AG04450 (cell line): ENCODE data around the gene ACER1. TPM values are rescaled to one million over a fixed set of nuclear protein-coding genes. Genes with fewer than 3 reads are reported as not detected.

Experiments
- CTCF ChIA-PET: fragments of 300-600, 350-600 bp; formaldehyde crosslinking; extraction: SDS; loops from one replicate; lab custom pipeline; 2022; ENCODE audit warnings: antibody characterized with exemption, inconsistent platforms; lab: Charles Lee
- POLR2A ChIA-PET: fragments of 350-600 bp; formaldehyde crosslinking; extraction: SDS; loops from one replicate; lab custom pipeline; 2021; ENCODE audit warnings: antibody characterized with exemption, inconsistent platforms; lab: Yijun Ruan, JAX
- DNase-seq: peaks from one replicate; pipeline ENCODE4 v3.0.0-alpha.2; 2011; ENCODE audit warnings: low read depth, low spot score
- H3K27ac ChIP-seq: one replicate; pipeline ENCODE4 v1.5.1; 2012; ENCODE audit warnings: low read depth, low read length, control low read depth
- H3K27me3 ChIP-seq: one replicate; pipeline ENCODE4 v1.6.0; 2012; ENCODE audit warnings: low read length; ENCODE audit not compliant: control insufficient read depth, insufficient read depth
- H3K4me3 ChIP-seq: 2 replicates; pipeline ENCODE4 v1.5.1; 2011; ENCODE audit warnings: mild to moderate bottlenecking, low read depth, low read length, control low read depth
- H3K9me3 ChIP-seq: 2 replicates; pipeline ENCODE4 v1.5.1; 2012; ENCODE audit warnings: low read length; ENCODE audit not compliant: control insufficient read depth, insufficient read depth
- polyA plus RNA-seq: library from polyadenylated mRNA; depleted of rRNA; stranded (reverse); fragments of >200 nt; gene quantifications from 2 replicates; pipeline ENCODE4 v1.2.3, GENCODE V29; 2011
- TF ChIP-seq, protein P1 (sequence below): IDR thresholded peaks from 2 replicates; pipeline ENCODE4 v1.5.1; 2011; ENCODE audit warnings: low read depth, low read length, control low read depth, inconsistent platforms

ACER1 gene
- polyA plus RNA-seq, 1 experiment, result not detected

DNA sequence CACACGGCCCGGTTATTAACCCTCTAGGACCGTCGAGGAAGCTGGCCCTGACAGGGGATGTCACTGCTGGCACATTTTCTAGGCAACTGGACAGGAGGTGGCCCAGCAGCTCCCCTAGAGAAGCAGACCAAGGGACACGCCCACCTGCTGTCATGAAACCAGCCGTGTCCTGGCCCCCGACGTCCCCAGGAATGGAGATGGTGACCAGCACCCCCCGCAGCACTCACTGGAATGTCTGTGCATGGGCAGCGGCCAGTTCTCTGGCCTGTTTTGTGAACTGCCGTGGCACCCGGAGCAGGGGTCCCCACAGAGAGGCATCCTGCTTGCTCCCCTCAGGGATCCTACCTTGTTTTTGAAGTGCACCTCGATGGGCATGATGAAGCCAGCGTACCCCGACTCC is 71.5 kb downstream of the ACER1 start:
- ChIA-PET POLR2A (no interaction called here), CTCF (interaction anchor here (0.7 to 4.1 kb wide), 2 partner anchors 17 to 43 kb away, joined by 7 to 14 read pairs; no protein-coding TSS in a partner anchor)
- TF ChIP-seq, protein P1, sequence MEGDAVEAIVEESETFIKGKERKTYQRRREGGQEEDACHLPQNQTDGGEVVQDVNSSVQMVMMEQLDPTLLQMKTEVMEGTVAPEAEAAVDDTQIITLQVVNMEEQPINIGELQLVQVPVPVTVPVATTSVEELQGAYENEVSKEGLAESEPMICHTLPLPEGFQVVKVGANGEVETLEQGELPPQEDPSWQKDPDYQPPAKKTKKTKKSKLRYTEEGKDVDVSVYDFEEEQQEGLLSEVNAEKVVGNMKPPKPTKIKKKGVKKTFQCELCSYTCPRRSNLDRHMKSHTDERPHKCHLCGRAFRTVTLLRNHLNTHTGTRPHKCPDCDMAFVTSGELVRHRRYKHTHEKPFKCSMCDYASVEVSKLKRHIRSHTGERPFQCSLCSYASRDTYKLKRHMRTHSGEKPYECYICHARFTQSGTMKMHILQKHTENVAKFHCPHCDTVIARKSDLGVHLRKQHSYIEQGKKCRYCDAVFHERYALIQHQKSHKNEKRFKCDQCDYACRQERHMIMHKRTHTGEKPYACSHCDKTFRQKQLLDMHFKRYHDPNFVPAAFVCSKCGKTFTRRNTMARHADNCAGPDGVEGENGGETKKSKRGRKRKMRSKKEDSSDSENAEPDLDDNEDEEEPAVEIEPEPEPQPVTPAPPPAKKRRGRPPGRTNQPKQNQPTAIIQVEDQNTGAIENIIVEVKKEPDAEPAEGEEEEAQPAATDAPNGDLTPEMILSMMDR, result no peak
- Histone ChIP-seq H3K27ac (no peak overlapping the region), H3K9me3 (peaks cover 3% of the 10 kb centered on the region; the same call in 1 of the 2 replicates), H3K4me3 (no peak overlapping the region), H3K27me3 (no peaks in the 10 kb centered on the region)
- no peak for DNase-seq

DNA sequence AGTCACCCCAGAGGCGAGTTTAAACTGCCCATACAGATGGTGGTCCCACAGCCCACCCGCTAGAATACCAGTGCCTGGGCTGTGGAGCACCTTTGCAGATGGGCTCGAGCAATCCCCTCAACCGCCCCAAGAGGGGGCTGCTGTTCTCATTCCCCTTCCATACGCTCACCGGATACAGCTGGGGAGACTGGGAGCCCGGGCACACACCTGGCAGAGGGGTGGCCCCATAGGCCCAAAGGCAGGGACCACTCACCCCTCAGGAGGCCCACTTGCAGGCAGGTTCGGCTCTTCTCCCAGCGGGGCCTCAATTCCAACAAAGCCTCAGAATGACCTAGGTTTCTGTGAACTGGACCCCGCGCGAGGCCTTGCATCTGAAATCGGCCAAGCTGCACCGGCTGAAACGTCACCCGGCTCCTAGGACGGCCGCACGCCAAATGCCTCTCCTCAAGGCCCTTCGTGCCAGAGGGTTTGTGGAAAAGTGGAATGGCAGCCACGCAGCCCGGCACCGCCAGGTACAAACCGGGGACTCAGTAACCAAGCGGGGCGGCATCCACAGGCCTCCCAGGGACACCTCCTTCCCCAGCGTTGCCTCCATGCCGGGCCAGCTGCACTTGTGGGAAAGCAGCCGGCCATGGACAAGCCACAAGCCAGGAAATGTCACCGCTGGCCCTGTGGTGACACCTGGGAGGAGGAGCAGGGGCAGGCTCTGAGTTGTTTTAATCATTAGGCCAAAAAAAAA is 72.3 kb downstream of the ACER1 start:
- DNase-seq, result no peak
- POLR2A ChIA-PET, result no interaction called here
- Histone ChIP-seq H3K9me3 (peaks cover 3% of the 10 kb centered on the region; the same call in 1 of the 2 replicates), H3K27ac (no peak overlapping the region), H3K27me3 (no peaks in the 10 kb centered on the region), H3K4me3 (no peak overlapping the region)
- CTCF ChIA-PET, result interaction anchor here (1.0 to 4.1 kb wide), 3 partner anchors 10 to 42 kb away, joined by 3 to 14 read pairs (median 11); no protein-coding TSS in a partner anchor
- TF ChIP-seq, protein P1, result peak; percentile 59

DNA sequence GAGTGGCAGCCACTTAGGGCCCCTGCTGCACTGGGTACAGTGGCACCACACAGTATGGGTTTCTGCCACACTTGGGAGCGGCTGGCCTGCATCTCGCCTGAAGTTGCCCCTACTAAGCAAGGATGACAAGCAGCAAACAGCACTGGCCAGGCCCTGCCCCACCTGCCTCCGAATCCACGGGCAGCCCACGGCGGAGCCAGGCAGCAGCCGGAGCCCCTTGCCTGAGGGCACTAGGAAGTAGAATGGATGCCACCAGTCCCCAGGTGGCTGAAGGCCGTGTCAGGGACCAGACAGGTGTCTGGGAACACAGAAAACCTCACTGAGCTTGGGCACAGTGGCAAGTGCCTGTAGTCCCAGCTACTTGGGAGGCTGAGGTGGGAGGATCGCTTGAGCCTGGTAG is 73.0 kb downstream of the ACER1 start:
- TF ChIP-seq, protein P1, result no peak
- DNase-seq, result no peak
- ChIA-PET POLR2A (no interaction called here), CTCF (interaction anchor here (1.0 to 4.1 kb wide), 3 partner anchors 11 to 42 kb away, joined by 3 to 14 read pairs (median 11); no protein-coding TSS in a partner anchor)
- no peak overlapping the region for H3K27ac ChIP-seq
- H3K4me3 ChIP-seq, result no peak overlapping the region
- peaks cover 3% of the 10 kb centered on the region; the same call in 1 of the 2 replicates for H3K9me3 ChIP-seq
- H3K27me3 ChIP-seq, result no peaks in the 10 kb centered on the region

DNA sequence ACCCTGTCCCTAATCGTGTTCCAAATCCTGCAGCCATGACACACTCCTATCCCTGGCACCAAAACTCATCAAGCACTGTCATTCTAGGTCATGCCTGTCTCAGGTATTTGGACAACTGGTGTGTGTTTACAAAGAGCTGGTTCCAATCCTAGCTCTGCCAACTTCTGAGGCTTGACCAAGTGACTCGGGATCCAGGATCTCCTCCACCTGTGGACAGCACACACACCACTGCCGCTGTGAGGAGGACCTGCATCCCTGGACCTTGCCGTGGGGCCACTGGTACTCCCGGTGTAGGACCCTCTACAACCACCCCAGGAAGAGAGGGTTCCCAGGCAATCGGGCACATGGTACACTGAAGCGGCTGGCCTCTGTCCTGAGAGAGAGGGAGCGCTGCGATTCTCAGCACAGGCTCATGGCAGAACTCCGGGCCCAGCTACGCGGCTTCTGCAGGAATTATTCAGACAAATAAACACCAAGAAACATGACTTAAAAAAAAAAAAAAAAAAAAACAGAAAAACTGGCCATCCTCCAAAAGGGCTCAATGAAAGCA is 74.0 kb downstream of the ACER1 start:
- Histone ChIP-seq H3K4me3 (no peak overlapping the region), H3K27ac (peak overlapping the region; percentile 47), H3K9me3 (peaks cover 3% of the 10 kb centered on the region; the same call in 1 of the 2 replicates), H3K27me3 (no peaks in the 10 kb centered on the region)
- POLR2A ChIA-PET, result no interaction called here
- TF ChIP-seq, protein P1, result no peak
- CTCF ChIA-PET, result interaction anchor here (0.7 to 4.1 kb wide), 3 partner anchors 9 to 41 kb away, joined by 3 to 14 read pairs (median 11); no protein-coding TSS in a partner anchor
- DNase-seq, result no peak

- Histone ChIP-seq H3K9me3 (peaks cover 3% of the 10 kb centered on the region; the same call in 1 of the 2 replicates), H3K4me3 (no peak overlapping the region), H3K27me3 (no peaks in the 10 kb centered on the region), H3K27ac (no peak overlapping the region)
- CTCF ChIA-PET, result interaction anchor here (0.7 to 4.1 kb wide), 2 partner anchors 10 to 40 kb away, joined by 3 to 14 read pairs; no protein-coding TSS in a partner anchor
- POLR2A ChIA-PET, result no interaction called here
- TF ChIP-seq, protein P1, result no peak
- no peak for DNase-seq
Observed at GRCh38 chr19:6258812-6259311, 74.5 kb downstream of the ACER1 start.
